PC-3 (cell line): ENCODE data around the gene NFAM1.

Experiments
- EZH2phosphoT487 ChIP-seq: fragments of 300-600 bp; sonication (generic); IDR thresholded peaks from 2 replicates; pipeline ENCODE4 v1.6.1; 2018; ENCODE audit warnings: mild to moderate bottlenecking, antibody characterized with exemption, low read length, borderline replicate concordance
- TF ChIP-seq, protein P1 (sequence below): fragments of 300-600 bp; sonication (generic); conservative IDR thresholded peaks from 2 replicates; pipeline ENCODE4 v1.5.1; 2017; ENCODE audit warnings: antibody characterized with exemption, low read depth, mild to moderate bottlenecking, low read length

- TF ChIP-seq, protein P1, sequence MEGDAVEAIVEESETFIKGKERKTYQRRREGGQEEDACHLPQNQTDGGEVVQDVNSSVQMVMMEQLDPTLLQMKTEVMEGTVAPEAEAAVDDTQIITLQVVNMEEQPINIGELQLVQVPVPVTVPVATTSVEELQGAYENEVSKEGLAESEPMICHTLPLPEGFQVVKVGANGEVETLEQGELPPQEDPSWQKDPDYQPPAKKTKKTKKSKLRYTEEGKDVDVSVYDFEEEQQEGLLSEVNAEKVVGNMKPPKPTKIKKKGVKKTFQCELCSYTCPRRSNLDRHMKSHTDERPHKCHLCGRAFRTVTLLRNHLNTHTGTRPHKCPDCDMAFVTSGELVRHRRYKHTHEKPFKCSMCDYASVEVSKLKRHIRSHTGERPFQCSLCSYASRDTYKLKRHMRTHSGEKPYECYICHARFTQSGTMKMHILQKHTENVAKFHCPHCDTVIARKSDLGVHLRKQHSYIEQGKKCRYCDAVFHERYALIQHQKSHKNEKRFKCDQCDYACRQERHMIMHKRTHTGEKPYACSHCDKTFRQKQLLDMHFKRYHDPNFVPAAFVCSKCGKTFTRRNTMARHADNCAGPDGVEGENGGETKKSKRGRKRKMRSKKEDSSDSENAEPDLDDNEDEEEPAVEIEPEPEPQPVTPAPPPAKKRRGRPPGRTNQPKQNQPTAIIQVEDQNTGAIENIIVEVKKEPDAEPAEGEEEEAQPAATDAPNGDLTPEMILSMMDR = no peak
- TF ChIP-seq EZH2phosphoT487 = no peak
Observed at GRCh38 chr22:42376711-42377554, 55.3 kb downstream of the NFAM1 start.
